Body of pancreas (tissue), 4 donors: ENCODE measurements around the gene SLC25A46. TPM values are rescaled to one million over a fixed set of nuclear protein-coding genes. Genes with fewer than 3 reads are reported as not detected.

Experiments used
- ATAC-seq: fragments of 150-250 bp; one replicate; pipeline ENCODE4 v1.9.1; 2016
- DNase-seq, 4 donors: peaks; one replicate each; pipeline ENCODE4 v3.0.0-alpha.2; 2019
- H3K27ac ChIP-seq, 4 donors: fragments of 200-600 bp; sonication (generic); 1 replicate in 3 of 4; 2 replicates in 1 of 4; pipeline versions ENCODE4 v1.5.1 to v1.6.1; 2016 to 2019; ENCODE audit warnings: mild to moderate bottlenecking in 1 of 4, mixed read lengths in 1 of 4, moderate library complexity in 1 of 4
- H3K27me3 ChIP-seq, 2 donors: fragments of 200-600 bp; sonication (generic); one replicate each; pipeline ENCODE4 v1.6.0; 2016; ENCODE audit warnings: mild to moderate bottlenecking in 1 of 2
- H3K36me3 ChIP-seq, 2 donors: fragments of 200-600 bp; sonication (generic); replicated peaks in 1 of 2; 2 replicates each; pipeline ENCODE4 v1.5.1; 2016; ENCODE audit warnings: low read depth in 2 of 2; ENCODE audit not compliant: insufficient read depth in 1 of 2
- H3K4me1 ChIP-seq: fragments of 200-600 bp; sonication (generic); one replicate; pipeline ENCODE4 v1.6.0; 2016
- H3K4me3 ChIP-seq, 2 donors: fragments of 200-600 bp; sonication (generic); 1 replicate in 1 of 2; 2 replicates in 1 of 2; pipeline ENCODE4 v1.5.1; 2016 to 2019
- H3K9me3 ChIP-seq, 3 donors: fragments of 200-600 bp; sonication (generic); 1 replicate in 2 of 3; 2 replicates in 1 of 3; pipeline ENCODE4 v1.5.1; 2016
- POLR2A ChIP-seq, 3 donors: fragments of 450-650 bp; IDR thresholded peaks; one replicate each; pipeline ENCODE4 v1.6.1; 2016; ENCODE audit warnings: antibody characterized with exemption in 3 of 3, mild to moderate bottlenecking in 2 of 3
- WGBS, 2 donors: methylation state at CpG; one replicate each; pipeline ENCODE4 v1.1.5; 2017; 5-methylcytosine and 5-hydroxymethylcytosine counted together
- intact Hi-C: fragments of 100-400 bp; cut with DNase I; formaldehyde crosslinking; loops from one replicate; pipeline ENCODE4 v1.15.1; 2023
- total RNA-seq, 2 donors: library from RNA; depleted of rRNA; stranded (reverse); fragments of >200 nt; gene quantifications; one replicate each; pipeline ENCODE4 v1.1.0, GENCODE V29; 2016
- TF ChIP-seq, protein P1 (sequence below), 7 experiments: fragments of 450-650 bp in 4 of 7; fragments of 200-600 bp in 3 of 7; sonication (generic) in 3 of 7; IDR thresholded peaks; one replicate each; pipeline ENCODE4 v1.5.1; 2016 to 2019; ENCODE audit warnings: antibody characterized with exemption in 7 of 7

SLC25A46 gene
- total RNA-seq, 2 donors from 2014 or later = 30.7 to 36.3 TPM

- Histone ChIP-seq H3K27ac (no peak overlapping the region), H3K27me3 (no peaks in the 10 kb centered on the region), H3K9me3 (no peaks in the 10 kb centered on the region), H3K4me3 (no peak overlapping the region), H3K36me3 (no peaks in the 10 kb centered on the region), H3K4me1 (peaks cover 9% of the 10 kb centered on the region)
- TF ChIP-seq, protein P1, sequence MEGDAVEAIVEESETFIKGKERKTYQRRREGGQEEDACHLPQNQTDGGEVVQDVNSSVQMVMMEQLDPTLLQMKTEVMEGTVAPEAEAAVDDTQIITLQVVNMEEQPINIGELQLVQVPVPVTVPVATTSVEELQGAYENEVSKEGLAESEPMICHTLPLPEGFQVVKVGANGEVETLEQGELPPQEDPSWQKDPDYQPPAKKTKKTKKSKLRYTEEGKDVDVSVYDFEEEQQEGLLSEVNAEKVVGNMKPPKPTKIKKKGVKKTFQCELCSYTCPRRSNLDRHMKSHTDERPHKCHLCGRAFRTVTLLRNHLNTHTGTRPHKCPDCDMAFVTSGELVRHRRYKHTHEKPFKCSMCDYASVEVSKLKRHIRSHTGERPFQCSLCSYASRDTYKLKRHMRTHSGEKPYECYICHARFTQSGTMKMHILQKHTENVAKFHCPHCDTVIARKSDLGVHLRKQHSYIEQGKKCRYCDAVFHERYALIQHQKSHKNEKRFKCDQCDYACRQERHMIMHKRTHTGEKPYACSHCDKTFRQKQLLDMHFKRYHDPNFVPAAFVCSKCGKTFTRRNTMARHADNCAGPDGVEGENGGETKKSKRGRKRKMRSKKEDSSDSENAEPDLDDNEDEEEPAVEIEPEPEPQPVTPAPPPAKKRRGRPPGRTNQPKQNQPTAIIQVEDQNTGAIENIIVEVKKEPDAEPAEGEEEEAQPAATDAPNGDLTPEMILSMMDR (IDR thresholded peaks at IDR 0.05) = no peak
- no peak for TF ChIP-seq POLR2A (IDR thresholded peaks at IDR 0.05)
- 29 to 46% methylated on average over 1 of the region's 1 CpG for WGBS, 2 donors
- ATAC-seq (no peak), DNase-seq (no peak)
- intact Hi-C loops = no loop called here
These were observed 3.3 kb upstream of the SLC25A46 start for GRCh38 chr5:110735556-110735955.

DNA sequence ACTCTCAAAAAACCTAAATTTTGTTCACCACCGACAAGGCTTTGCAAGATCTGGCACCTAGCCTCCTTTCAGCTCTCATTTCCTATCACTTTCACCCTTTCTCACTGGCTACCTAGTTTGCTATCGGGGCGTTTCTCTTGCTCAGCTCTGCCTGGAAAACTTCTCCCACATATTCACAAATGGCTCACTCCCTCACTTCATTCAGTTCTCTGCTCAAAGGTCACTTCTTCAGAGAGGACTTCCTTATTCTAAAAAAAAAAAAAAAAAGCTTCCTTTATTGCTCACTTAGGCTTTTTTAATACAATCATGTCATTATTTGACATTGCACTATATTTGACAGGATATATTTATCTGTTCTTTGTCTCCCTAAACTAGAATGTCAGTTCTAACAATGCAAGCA is 2.1 kb upstream of the SLC25A46 start:
- Histone ChIP-seq H3K4me1 (peaks cover 21% of the 10 kb centered on the region), H3K4me3 (no peak overlapping the region), H3K27me3 (no peaks in the 10 kb centered on the region), H3K9me3 (no peaks in the 10 kb centered on the region), H3K36me3 (no peaks in the 10 kb centered on the region), H3K27ac (no peak overlapping the region)
- no peak for DNase-seq
- intact Hi-C loops = no loop called here
- 68 to 73% methylated on average over 3 of the region's 3 CpGs for WGBS, 2 donors
- no peak for ATAC-seq
- TF ChIP-seq, protein P1 (IDR thresholded peaks at IDR 0.05) = no peak
- TF ChIP-seq POLR2A (IDR thresholded peaks at IDR 0.05) = no peak

DNA sequence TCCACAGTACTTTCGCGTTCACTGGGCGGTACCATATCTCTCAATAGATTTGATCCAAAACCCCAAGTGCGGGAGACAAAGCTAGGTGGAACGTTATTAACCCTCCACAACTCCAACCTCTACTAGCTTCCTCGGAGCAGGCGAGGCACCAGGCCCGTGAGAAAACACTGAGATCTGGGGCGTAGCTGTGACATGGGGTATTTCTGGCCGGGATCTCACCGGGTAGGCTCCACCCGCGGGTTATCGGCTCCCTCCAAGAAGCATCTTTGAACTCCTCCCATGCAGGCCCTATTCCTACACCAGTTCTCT is 350 bp upstream of the SLC25A46 start:
- intact Hi-C loops = no loop called here
- WGBS, 2 donors = 0% methylated on average over 14 of the region's 14 CpGs
- H3K27ac ChIP-seq = peak overlapping the region in 3 of 4 donors; percentile 27 to 89 (median 85)

DNA sequence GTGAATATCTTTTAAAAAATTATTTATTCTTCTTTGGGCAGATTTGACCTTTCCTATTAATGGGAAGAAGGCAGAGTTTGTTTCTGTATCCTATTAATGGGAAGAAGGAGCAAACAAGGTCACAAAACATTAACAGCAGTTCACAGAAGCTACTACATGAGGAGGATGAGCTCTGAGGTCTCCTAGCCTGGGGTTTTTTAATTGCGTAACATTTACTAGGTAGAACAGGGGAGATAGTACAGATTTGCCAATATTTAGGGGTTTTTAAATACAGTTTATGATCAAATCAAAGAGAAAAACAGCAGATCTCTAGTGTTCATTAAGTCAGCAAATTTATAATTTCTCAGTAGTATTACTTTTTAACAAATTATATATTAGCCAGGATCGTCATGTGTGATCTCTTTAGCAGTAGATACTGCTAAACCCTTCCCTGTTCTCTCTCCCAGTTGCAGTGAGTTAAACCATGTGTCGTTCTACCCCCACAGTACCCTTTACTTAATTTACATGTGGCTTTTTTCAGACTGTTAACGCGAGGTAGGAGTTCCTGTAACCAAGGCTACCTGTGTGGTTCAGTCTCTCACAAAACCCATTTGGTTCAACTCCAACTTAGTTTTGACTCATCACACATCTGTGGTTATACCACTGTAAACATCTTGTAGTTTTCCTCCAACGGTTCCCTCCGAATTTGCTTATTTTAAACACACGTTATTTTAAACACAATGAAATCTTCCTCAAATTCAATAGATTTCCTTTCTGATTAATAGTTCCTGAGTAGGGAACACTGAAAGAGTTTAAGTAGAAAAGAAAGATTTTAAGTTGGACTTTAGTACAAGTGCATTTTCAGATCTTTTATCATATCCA is 13.3 kb downstream of the SLC25A46 start:
- no peak for ATAC-seq
- no peak for TF ChIP-seq POLR2A (IDR thresholded peaks at IDR 0.05)
- TF ChIP-seq, protein P1 (IDR thresholded peaks at IDR 0.05) = no peak
- intact Hi-C loops = no loop called here

More for the DNA sequence above, 350 bp upstream of the SLC25A46 start:
- Histone ChIP-seq H3K9me3 (no peaks in the 10 kb centered on the region), H3K4me3 (peak overlapping the region; percentile 49 to 99), H3K36me3 (no peaks in the 10 kb centered on the region), H3K27me3 (no peaks in the 10 kb centered on the region), H3K4me1 (peaks cover 21% of the 10 kb centered on the region)
- ATAC-seq (peak; percentile 76), DNase-seq (no peak)
- TF ChIP-seq POLR2A (IDR thresholded peaks at IDR 0.05) = no peak
- TF ChIP-seq, protein P1 (IDR thresholded peaks at IDR 0.05) = no peak

GRCh38 chr5:110752953-110753352 is 14.1 kb downstream of the SLC25A46 start:
- Histone ChIP-seq H3K4me3 (no peak overlapping the region), H3K27ac (no peak overlapping the region), H3K4me1 (no peaks in the 10 kb centered on the region), H3K9me3 (no peaks in the 10 kb centered on the region), H3K36me3 (peaks cover 5 to 6% of the 10 kb centered on the region in 2 donors), H3K27me3 (no peaks in the 10 kb centered on the region)
- intact Hi-C loops = no loop called here
- DNase-seq (no peak), ATAC-seq (no peak)
- 69 to 72% methylated on average over 1 of the region's 1 CpG for WGBS, 2 donors
- no peak for TF ChIP-seq POLR2A (IDR thresholded peaks at IDR 0.05)
- TF ChIP-seq, protein P1 (IDR thresholded peaks at IDR 0.05) = no peak

More for the DNA sequence above, 13.3 kb downstream of the SLC25A46 start:
- Histone ChIP-seq H3K4me1 (no peaks in the 10 kb centered on the region), H3K36me3 (peaks cover 5 to 6% of the 10 kb centered on the region in 2 donors), H3K27me3 (no peaks in the 10 kb centered on the region), H3K27ac (no peak overlapping the region), H3K9me3 (no peaks in the 10 kb centered on the region), H3K4me3 (no peak overlapping the region)
- DNase-seq = no peak
- 71 to 80% methylated on average over 8 of the region's 8 CpGs for WGBS, 2 donors
